Measurements from ENCODE around the gene ZXDA.
A peak's percentile ranks its signal among the peaks of the same experiment; 100 is the strongest.

ZXDA gene, protein sequence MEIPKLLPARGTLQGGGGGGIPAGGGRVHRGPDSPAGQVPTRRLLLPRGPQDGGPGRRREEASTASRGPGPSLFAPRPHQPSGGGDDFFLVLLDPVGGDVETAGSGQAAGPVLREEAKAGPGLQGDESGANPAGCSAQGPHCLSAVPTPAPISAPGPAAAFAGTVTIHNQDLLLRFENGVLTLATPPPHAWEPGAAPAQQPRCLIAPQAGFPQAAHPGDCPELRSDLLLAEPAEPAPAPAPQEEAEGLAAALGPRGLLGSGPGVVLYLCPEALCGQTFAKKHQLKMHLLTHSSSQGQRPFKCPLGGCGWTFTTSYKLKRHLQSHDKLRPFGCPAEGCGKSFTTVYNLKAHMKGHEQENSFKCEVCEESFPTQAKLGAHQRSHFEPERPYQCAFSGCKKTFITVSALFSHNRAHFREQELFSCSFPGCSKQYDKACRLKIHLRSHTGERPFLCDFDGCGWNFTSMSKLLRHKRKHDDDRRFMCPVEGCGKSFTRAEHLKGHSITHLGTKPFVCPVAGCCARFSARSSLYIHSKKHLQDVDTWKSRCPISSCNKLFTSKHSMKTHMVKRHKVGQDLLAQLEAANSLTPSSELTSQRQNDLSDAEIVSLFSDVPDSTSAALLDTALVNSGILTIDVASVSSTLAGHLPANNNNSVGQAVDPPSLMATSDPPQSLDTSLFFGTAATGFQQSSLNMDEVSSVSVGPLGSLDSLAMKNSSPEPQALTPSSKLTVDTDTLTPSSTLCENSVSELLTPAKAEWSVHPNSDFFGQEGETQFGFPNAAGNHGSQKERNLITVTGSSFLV

DNA sequence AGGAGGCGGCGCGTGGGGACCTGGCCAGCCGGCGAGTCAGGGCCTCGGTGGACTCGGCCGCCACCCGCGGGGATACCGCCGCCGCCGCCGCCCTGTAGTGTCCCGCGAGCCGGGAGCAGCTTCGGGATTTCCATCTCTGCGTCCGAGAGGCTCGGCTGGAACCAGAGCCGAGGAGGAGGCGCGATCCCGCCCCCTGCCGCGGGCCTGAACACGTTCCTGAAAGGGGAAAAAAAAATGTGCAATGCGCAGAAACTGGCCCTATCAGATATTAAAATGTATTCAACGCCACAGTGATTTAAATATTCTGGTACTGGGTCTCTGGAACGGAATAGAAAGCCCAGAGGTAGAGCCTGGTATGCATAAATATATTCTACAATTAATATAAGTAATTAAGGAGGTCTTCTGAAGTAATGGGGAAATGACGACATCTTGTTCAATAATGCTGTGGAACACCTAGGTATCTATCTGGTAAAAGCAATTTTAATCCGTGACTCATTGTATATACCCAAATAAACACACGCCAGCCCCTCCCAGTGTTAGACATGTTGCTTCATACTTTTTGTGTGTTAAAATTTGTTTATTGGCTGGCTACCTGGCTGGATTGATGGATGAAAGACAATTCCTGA, at the start of gene ZXDA:
Gene ZXDA, minus strand, starts transcription at position 172 of the 626 bp plus-strand sequence. Its CDS starts 38 bp downstream, at position 134.
- peak; percentile 8 for DNase-seq

DNA sequence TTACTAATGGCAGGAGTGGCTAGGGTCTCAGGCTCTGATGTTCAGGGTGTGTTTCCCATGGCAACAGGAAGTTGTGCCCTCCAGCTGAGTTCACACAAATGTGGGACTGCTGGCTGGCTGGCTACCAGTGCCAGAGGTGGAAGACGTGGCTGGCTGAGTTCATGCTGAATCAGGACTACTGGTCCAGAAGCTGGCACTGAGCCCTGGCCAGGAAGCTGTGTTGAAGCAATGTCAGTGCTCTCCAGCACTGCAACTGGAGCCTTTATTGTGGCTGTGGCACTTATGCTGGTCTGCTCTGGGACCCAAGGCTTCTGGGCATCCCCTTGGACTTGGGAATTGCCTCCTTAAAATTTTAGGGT, 42.0 kb upstream of the ZXDA start:
- no peak for DNase-seq

DNA sequence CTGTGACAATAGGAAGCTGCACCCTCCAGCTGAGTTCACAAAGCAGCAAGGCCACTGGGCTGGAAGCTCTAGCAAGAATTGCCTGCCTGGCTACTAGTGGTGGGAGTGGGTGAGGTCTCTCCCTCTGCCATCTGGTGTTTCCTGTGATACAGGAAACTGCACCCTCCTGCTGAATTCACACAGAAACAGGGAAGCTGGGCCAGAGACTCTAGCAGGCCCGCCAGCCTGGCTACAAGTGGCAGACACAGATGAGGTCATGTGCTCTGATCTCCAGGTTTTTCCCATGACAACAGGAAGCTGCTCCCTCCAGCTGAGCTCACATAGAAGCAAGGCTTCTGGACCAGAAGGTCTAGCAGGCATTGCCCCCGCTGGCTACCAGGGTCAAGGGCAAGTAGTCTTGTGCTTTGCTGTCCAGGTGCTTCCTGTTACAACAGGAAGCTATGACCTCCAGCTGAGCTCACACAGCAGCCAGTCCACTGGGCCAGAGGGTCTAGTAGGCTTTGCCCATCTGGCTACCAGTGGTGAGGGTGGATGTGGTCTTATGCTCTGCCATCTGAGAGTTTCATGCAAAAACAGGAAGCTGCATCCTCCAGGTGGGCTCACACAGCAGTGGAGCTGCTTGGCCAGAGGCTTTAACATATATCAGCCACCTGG, 41.5 kb upstream of the ZXDA start:
- peak; percentile 69 for DNase-seq

DNA sequence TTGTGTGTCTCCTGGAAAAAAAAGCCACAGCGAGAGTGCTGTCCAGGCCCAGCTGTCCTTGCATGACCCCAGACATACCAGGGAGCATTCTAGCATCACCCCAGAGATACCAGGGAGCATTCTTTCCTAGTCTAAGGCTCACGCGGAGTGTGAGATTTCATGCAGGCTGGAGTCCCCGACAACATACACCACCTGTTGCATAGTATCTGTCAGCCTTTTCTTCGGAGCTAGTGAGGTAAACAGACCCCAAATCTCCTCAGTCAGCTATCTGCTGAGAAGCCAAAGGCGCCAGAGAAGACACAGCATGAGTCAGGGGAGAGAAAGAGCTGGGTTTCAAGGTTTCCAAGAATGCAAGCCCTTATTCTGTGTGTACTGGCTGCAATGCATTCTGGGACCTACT, 23.1 kb upstream of the ZXDA start:
- DNase-seq, result no peak

DNA sequence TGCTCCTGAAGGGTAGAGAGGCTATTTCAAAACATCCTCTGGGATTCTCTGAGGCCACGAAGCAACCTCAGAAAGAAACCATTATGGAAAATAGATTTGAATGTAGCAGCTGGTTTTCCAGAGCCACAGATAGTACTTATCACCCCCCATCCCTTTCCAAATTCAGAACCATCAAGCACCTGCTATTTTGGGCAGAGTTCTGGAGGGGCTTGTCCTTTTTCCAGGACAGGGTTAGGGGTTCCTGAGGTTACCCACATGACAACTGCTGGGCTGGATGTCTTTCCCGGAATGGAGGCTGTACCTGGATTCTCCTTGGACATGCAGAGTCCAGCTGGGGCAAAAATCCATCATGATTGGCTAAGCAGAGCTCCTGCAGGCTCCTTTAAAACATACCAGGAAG, 22.0 kb upstream of the ZXDA start:
- DNase-seq, result no peak

DNA sequence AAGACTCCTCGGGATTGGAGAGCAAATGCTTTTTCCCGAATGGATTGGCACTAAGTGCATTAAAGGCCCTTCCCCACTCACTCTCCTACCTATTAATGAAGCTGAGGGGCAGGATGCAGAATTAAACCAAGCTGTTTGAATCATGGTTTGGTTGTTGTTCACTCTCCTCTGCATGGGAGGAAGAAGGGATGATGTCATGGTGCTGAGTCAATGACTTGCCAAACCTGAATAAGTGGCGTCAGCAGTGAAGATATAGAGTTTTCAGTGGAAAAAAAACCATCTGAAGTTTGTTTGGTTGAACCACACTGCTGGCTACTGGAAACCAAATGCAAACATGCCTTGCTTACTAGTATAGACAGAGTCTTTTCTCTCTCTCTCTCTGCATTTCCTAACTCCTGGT, 19.8 kb upstream of the ZXDA start:
- no peak for DNase-seq

DNA sequence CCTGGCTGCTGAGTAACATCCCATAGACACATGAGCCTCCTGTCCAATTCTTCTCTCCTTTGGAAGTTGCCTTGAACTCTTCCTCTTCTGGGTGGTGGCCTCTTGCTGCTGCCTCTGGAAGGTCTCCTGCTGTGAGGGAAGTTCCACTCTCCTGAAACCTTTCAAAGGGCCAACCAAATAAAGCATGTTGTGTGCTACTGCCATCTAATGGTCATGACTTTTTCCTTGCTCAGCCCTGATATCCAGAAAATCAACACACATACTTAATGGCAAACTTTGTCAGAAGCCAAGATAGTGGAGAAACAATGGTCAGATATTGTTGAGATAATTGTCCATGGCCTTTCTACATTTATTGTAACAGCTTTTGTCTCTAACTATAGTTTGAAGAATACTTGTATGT, 19.1 kb upstream of the ZXDA start:
- peak; percentile 46 for DNase-seq

DNA sequence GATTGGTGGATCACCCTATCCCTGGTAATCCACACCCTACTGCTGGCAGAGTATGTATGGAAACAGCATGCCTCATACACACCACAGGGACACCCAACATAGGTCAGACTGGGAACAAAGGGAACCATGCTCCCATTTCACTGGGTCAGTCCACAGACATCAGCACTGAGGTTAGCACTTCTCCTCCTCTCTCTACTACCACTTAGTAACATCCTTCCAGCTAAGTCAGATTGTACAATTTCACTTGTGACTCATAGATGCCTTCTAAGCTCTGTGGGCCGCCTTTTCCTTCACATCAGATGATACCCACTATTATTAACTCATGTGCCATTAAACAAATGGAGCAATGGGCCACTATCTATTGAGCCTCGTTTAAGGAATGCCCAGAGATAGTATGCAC, 15.5 kb upstream of the ZXDA start:
- no peak for DNase-seq

DNA sequence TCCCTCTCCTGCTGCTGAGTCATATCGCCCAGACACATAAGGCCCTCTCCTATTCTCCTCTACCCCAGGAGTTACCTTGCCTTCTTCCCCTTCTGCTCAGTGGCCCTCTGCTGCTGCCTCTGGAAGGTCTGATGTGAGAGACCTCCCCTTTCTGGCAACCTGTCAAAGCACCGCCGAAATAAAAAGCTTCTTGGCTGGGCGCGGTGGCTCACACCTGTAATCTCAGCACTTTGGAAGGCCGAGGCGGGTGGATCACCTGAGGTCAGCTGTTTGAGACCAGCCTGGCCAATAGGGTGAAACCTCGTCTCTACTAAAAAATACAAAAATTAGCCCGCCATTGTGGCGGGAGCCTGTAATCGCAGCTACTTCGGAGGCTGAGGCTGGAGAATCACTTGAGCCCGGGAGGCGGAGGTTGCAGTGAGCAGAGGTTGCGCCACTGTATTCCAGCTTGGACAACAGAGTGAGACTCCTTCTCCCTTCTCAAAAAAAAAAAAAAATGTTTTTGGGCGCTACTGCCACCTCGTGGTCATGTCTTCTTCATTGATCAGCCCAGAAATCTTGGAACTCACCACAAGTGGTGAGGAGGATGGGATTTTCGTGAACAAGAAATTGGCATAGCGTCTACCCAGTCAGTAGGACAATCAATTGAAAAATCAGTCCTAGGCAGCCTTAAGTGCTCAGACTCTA, 8.6 kb upstream of the ZXDA start:
- DNase-seq, result peak; percentile 53

DNA sequence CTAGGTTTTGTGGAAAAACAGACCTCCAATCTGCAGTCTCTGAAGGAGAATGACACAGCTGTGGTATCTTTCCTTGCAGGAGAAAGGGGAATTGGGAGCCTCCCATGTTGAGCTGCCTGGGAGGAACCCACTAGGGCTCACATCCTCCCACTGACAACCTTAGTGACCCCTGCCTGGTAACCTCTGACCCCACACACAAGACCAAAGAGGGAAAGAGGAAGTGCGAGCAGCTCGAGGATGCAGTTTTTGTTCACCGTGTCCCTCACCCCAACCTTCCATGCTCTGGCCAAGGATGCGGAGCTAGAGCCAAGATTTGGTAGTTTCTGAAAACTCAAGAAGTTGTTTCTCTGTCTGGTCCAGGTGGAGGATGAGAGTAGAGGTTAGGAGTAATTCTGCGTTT, 5.4 kb upstream of the ZXDA start:
- DNase-seq, result no peak

DNA sequence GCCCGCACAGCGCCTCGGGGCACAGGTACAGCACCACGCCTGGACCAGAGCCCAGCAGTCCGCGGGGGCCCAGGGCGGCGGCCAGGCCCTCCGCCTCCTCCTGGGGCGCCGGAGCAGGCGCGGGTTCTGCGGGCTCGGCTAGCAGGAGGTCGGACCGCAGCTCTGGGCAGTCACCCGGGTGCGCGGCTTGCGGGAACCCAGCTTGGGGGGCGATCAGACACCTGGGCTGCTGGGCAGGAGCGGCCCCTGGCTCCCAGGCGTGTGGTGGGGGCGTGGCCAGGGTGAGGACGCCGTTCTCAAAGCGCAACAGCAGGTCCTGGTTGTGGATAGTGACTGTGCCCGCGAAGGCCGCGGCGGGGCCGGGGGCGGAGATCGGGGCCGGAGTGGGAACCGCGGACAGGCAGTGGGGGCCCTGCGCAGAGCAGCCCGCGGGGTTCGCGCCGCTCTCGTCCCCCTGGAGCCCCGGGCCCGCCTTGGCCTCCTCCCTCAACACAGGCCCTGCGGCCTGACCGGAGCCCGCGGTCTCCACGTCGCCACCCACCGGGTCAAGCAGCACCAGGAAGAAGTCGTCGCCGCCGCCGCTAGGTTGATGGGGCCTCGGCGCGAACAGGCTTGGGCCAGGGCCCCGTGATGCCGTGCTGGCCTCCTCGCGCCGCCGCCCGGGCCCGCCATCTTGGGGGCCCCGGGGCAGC, 517 bp downstream of the ZXDA start:
- peak; percentile 31 for DNase-seq

DNA sequence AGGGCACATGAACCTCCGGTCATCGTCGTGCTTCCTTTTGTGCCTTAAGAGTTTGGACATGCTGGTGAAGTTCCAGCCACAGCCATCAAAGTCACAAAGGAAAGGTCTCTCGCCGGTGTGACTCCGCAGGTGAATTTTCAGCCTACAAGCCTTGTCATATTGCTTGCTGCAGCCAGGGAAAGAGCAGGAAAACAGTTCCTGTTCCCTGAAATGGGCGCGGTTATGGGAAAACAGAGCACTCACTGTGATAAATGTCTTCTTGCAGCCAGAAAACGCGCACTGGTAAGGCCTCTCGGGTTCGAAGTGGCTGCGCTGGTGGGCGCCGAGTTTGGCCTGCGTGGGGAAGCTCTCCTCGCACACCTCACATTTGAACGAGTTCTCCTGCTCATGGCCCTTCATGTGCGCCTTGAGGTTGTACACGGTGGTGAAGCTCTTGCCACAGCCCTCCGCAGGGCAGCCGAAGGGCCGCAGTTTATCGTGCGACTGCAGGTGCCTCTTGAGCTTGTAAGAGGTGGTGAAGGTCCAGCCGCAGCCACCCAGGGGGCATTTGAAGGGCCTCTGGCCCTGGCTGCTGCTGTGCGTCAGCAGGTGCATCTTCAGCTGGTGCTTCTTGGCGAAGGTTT, 1.2 kb downstream of the ZXDA start:
- peak; percentile 10 for DNase-seq

DNA sequence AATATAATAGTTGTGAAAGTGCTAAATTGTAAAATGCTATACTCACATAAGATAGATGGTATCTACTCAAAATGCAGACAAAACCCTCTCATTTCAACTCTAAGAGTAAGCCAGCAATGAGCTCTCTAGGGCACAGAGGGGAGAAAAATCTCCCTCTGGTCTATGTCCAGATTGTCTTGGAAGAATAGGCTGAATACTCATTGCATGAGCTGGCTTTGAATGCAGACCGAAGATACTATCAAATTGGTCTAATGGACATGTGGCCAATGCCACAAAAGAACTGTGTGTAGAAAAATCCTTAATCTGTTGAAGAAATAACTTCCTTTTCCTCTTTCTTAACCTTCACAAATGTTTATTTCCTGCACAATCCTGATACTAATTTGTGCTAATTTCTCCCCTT, 3.5 kb downstream of the ZXDA start:
- DNase-seq, result peak; percentile 48

DNA sequence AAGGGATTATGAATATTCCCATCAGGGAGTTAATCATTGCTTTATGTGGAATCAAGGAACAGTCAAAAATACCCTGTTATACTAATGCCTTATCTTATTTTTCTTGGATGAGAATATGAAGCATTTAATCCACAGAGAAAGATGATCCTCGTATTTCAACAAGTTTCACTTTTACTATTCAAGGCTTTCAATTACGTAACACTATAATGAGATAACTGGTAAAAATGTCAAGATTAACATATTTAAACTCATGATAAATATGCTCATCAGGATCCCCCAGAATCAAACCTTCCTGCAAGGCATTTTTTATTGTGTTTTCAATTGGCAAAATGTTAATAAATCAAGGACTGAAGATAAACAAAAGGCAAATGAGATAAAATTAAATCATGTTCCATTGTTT, 5.1 kb downstream of the ZXDA start:
- no peak for DNase-seq

DNA sequence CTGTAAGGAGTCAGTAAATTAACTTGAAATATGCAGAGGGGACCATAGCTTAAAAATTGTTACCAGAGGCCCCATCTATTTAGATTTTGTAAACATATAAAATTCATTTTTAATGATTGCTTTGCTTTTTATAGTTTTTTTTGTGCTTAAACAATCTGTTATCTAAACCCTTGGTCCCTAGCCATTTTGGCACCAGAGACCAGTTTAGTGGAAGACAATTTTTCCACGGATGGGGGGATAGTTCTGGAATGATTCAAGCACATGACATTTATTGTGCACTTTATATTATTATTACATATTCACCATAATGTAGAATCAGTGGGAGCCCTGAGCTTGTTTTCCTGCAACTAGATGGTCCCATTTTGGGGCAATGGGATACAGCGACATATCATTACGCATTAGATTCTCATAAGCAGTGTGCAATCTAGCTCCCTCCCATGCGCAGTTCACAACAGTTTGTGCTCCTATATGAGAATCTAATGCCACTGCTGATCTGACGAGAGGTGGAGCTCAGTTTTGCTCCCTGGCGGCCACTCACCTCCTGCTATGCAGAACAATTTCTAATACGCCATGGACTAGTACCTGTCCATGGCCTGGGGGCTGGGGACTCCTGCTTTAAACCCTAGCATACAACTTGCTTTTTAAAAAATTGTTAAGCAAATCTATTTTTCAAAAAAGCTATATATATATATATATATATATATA, 5.9 kb downstream of the ZXDA start:
- no peak for DNase-seq

DNA sequence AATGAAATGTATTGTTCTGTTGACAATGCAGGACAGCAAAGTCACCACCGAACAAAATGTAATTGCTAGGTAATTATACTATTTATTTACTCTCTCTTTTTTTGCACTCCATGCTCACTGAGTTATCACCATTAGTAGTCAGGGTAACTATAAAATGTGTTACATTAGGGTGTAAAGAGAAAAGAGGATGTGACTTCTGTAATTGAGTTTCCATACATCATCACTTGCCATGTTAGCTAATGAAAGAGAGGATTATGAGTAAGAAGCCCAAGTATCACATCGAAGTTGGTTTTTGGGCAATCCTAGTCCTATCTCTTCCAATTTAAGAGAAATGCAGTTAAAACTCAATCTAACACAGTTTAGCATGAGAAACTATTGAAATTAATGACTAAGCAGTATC, 7.6 kb downstream of the ZXDA start:
- no peak for DNase-seq

DNA sequence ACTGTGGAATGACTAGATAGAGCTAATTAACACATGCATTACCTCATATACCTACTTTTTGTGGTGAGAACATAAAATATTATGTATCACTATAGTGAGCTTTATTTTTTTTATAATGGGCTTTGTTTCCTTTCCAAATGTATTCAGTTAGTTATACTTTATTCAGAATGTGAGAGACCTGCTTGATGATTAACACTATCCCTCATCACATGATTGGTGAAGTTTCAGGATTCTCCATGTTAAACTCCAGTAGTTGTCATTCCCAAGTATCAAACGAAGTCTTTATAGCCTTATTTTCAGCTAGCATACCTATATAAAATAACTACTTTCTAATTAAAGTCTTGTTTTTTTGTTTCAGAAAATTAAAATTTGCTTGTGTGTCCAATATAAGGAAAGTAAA, 8.8 kb downstream of the ZXDA start:
- DNase-seq, result no peak

DNA sequence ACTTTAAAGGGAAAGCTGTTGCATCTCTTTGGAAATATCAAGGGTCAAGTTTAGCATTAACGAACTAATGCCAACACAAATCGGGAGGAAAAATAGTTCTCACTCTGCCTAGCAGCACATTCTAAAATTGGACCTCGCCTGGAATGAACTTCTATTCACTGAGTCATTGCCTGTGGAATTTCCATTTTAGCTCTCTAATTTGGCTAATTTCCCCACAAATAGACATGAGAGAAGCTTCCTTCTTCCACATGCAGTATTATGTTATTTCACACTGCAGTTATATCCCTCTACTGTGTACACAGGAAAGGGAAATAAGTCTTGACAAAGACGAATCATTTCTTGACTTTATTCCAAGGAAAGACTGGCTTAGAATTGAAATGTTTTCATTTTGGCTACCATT, 9.3 kb downstream of the ZXDA start:
- no peak for DNase-seq

DNA sequence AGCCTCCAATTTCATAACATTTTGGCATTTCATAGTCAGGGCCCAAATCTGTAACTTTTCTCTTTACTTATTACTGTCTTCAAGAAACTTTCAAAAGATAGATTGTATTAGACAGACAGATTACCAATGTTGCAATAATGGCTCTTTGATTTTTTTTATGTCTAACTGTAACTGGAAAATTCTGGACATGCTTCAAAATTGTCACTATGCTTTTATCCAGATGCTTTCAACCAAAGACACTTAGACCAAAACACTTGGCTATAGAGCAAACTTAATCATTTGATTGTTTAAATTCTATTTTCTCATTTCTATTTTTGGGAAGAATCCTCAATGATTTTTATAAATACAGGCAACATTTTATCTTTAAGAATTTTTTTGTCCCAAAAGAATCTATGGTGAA, 10.4 kb downstream of the ZXDA start:
- no peak for DNase-seq

DNA sequence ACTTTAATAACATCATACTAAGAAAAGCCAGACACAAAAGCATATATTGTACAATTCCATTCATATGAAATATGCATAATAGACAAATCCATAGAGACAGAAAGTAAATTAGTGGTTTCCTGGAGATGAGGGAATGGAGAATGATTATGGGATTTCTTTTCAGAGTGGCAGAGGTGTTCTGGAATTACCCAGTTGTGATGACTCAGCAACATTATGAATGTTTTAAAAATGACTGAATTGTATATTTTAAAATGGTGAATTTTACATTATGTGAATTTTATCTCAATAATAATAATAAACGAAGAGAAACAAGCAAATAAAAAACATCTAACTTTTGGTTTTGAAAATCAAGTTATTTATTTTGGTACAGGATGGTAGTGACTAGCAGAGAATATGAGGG, 11.2 kb downstream of the ZXDA start:
- DNase-seq, result no peak

DNA sequence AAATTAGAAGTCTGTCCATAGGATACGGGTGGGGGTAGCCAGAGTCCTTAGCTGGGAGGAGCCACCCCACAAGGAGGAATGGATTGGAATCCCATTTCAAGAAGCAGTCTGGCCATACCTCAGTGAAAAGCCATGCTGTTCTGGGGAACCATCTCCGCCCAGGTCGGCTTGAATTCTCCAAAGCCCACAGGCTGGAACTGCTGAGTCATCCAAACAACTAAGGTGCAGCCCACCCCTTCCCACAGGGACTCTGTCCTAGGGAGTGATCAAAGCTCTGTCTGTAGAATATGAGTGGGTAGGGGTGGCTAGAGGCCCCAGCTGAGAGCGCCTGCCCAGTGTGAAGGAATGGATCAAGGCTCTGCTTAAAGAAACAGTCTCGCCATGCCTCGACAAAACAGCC, 38.8 kb downstream of the ZXDA start:
- no peak for DNase-seq
